Hepatocyte (in vitro differentiated cells): Measurements from ENCODE around the gene CTCFL. TPM values are rescaled to one million over a fixed set of nuclear protein-coding genes. Genes with fewer than 3 reads are reported as not detected.

Experiments used
- DNase-seq: peaks from one replicate; pipeline ENCODE4 v3.0.0-alpha.2; 2016; ENCODE audit warnings: low spot score
- H2AFZ ChIP-seq: fragments of 200-600 bp; sonication (generic); 2 replicates; pipeline ENCODE4 v1.6.0; 2016; ENCODE audit warnings: antibody characterized with exemption, mild to moderate bottlenecking
- H3K27ac ChIP-seq: fragments of 200-600 bp; sonication (generic); 2 replicates; pipeline ENCODE4 v1.5.1; 2016; ENCODE audit warnings: mild to moderate bottlenecking
- H3K27me3 ChIP-seq: fragments of 200-600 bp; sonication (generic); 2 replicates; pipeline ENCODE4 v1.6.1; 2016
- H3K36me3 ChIP-seq: fragments of 200-600 bp; sonication (generic); replicated peaks from 2 replicates; pipeline ENCODE4 v1.5.1; 2016; ENCODE audit warnings: low read depth; ENCODE audit not compliant: insufficient read depth
- H3K4me1 ChIP-seq: fragments of 200-600 bp; sonication (generic); 2 replicates; pipeline ENCODE4 v1.5.1; 2016; ENCODE audit warnings: mild to moderate bottlenecking, moderate library complexity; ENCODE audit not compliant: insufficient read depth
- H3K4me2 ChIP-seq: fragments of 200-600 bp; sonication (generic); 2 replicates; pipeline ENCODE4 v1.6.0; 2016
- H3K4me3 ChIP-seq: fragments of 200-600 bp; sonication (generic); 2 replicates; pipeline ENCODE4 v1.5.1; 2016; ENCODE audit warnings: mild to moderate bottlenecking
- H3K79me2 ChIP-seq: fragments of 200-600 bp; sonication (generic); 2 replicates; pipeline ENCODE4 v1.6.0; 2017; ENCODE audit warnings: mild to moderate bottlenecking
- H3K9me2 ChIP-seq: fragments of 200-600 bp; sonication (generic); replicated peaks from 2 replicates; pipeline ENCODE4 v1.6.0; 2017; ENCODE audit warnings: mild to moderate bottlenecking; ENCODE audit not compliant: insufficient read depth
- H3K9me3 ChIP-seq: fragments of 200-600 bp; sonication (generic); 2 replicates; pipeline ENCODE4 v1.5.1; 2016; ENCODE audit warnings: low read depth, mild to moderate bottlenecking
- H4K20me1 ChIP-seq: fragments of 200-600 bp; sonication (generic); 2 replicates; pipeline ENCODE4 v1.6.0; 2016; ENCODE audit warnings: mild to moderate bottlenecking; ENCODE audit not compliant: insufficient read depth, poor library complexity, severe bottlenecking
- EZH2 ChIP-seq: fragments of 200-600 bp; sonication (generic); IDR thresholded peaks from 2 replicates; pipeline ENCODE4 v1.6.1; 2016; ENCODE audit warnings: antibody characterized with exemption, mild to moderate bottlenecking, borderline replicate concordance
- EZH2phosphoT487 ChIP-seq: fragments of 200-600 bp; sonication (generic); IDR thresholded peaks from one replicate; pipeline ENCODE4 v1.6.1; 2018; ENCODE audit warnings: antibody characterized with exemption, mild to moderate bottlenecking, low read depth, moderate library complexity; ENCODE audit not compliant: unreplicated experiment, severe bottlenecking
- WGBS: methylation state at CpG from one replicate; pipeline ENCODE4 v1.1.6; 2016; ENCODE audit warnings: low lambda C conversion rate; ENCODE audit errors: missing lambda C conversion rate; 5-methylcytosine and 5-hydroxymethylcytosine counted together
- polyA plus RNA-seq: library from polyadenylated mRNA; unstranded; fragments of >200 nt; fragmentation: Nextera tagmentation; extraction: Ambion mirVana; gene quantifications from 2 replicates; pipeline ENCODE4 v1.2.1, GENCODE V29; 2016
- total RNA-seq: library from RNA; depleted of rRNA; stranded (reverse); fragments of >200 nt; gene quantifications from 2 replicates; pipeline ENCODE4 v1.2.3, GENCODE V29; 2014
- TF ChIP-seq, protein P1 (sequence below): fragments of 200-600 bp; sonication (generic); IDR thresholded peaks from 2 replicates; pipeline ENCODE4 v1.5.1; 2016; ENCODE audit warnings: antibody characterized with exemption, mild to moderate bottlenecking; ENCODE audit not compliant: poor library complexity

CTCFL gene
- total and polyA plus RNA-seq, 2 experiments from 2014 or later: not detected

DNA sequence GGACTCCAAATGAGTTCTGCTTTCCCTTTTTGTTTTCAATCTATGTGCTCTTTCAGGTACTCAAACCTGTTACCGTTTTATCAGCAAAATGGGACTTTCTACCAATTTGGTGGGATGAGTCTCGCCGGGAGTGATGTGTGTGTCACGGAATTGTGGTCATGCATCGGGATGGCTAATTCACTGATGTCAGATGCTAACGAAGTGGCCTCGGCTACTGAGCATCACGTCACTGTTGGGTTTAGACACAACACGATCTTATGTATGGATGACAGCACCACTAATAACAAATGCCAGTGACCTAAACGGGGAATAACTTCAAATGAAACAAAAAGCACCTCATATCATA lies 34.3 kb upstream of the CTCFL start:
- DNase-seq: no peak
- no peak overlapping the region for H2AFZ ChIP-seq
- WGBS: 93% methylated on average over 10 of the region's 10 CpGs
- no peaks in the 10 kb centered on the region for H3K9me2 ChIP-seq
- peaks cover 2% of the 10 kb centered on the region for H3K27me3 ChIP-seq
- no peak overlapping the region for H3K4me2 ChIP-seq
- no peaks in the 10 kb centered on the region for H3K36me3 ChIP-seq
- H3K27ac ChIP-seq: peak overlapping the region; percentile 81
- no peak overlapping the region for H3K4me3 ChIP-seq
- no peaks in the 10 kb centered on the region for H3K9me3 ChIP-seq
- H3K79me2 ChIP-seq: no peaks in the 10 kb centered on the region
- H3K4me1 ChIP-seq: peaks cover 13% of the 10 kb centered on the region
- TF ChIP-seq, protein P1, sequence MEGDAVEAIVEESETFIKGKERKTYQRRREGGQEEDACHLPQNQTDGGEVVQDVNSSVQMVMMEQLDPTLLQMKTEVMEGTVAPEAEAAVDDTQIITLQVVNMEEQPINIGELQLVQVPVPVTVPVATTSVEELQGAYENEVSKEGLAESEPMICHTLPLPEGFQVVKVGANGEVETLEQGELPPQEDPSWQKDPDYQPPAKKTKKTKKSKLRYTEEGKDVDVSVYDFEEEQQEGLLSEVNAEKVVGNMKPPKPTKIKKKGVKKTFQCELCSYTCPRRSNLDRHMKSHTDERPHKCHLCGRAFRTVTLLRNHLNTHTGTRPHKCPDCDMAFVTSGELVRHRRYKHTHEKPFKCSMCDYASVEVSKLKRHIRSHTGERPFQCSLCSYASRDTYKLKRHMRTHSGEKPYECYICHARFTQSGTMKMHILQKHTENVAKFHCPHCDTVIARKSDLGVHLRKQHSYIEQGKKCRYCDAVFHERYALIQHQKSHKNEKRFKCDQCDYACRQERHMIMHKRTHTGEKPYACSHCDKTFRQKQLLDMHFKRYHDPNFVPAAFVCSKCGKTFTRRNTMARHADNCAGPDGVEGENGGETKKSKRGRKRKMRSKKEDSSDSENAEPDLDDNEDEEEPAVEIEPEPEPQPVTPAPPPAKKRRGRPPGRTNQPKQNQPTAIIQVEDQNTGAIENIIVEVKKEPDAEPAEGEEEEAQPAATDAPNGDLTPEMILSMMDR: no peak
- TF ChIP-seq EZH2phosphoT487: no peak
- no peak for TF ChIP-seq EZH2
- no peaks in the 10 kb centered on the region for H4K20me1 ChIP-seq

DNA sequence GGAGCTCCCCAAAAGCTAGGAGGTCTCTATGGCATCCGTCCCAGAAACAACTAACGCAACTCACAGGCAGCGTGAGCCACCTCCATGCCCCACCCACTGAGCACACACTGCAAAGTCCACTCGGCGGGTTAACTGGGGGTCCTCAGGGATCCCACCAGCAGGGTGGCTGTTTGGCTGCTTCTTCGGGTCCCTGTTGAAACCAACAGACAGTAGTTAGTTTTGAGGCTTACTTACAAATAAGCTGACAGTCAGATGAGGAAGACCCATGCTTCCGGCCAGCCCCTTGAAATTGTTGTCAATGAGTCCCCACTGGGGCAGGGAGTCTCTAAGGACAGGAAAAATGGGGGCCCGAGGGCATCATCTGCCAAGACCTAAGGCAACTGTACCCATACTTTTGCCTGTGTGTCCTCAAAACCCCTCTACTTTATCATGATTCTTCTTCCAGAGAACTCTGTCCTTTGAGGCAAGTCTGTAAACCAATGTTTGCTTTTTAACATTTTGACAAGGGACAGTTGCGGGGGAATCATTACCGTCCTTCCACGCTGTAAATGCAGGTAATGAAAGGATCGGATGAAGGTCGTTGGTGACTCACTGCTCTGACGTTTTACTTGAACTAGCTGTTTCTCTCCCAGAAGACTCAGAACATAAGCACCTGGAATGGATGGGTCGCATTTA lies 33.8 kb upstream of the CTCFL start:
- peaks cover 2% of the 10 kb centered on the region for H3K27me3 ChIP-seq
- no peaks in the 10 kb centered on the region for H3K79me2 ChIP-seq
- peak overlapping the region; percentile 81 for H3K27ac ChIP-seq
- peak; percentile 55 for DNase-seq
- no peaks in the 10 kb centered on the region for H3K36me3 ChIP-seq
- H3K4me3 ChIP-seq: no peak overlapping the region
- H4K20me1 ChIP-seq: no peaks in the 10 kb centered on the region
- H3K4me2 ChIP-seq: peak overlapping the region; percentile 49
- H3K9me2 ChIP-seq: no peaks in the 10 kb centered on the region
- no peak overlapping the region for H2AFZ ChIP-seq
- WGBS: 50% methylated on average over 15 of the region's 15 CpGs
- TF ChIP-seq EZH2: no peak
- TF ChIP-seq, protein P1: no peak
- TF ChIP-seq EZH2phosphoT487: no peak
- peaks cover 13% of the 10 kb centered on the region for H3K4me1 ChIP-seq
- no peaks in the 10 kb centered on the region for H3K9me3 ChIP-seq

DNA sequence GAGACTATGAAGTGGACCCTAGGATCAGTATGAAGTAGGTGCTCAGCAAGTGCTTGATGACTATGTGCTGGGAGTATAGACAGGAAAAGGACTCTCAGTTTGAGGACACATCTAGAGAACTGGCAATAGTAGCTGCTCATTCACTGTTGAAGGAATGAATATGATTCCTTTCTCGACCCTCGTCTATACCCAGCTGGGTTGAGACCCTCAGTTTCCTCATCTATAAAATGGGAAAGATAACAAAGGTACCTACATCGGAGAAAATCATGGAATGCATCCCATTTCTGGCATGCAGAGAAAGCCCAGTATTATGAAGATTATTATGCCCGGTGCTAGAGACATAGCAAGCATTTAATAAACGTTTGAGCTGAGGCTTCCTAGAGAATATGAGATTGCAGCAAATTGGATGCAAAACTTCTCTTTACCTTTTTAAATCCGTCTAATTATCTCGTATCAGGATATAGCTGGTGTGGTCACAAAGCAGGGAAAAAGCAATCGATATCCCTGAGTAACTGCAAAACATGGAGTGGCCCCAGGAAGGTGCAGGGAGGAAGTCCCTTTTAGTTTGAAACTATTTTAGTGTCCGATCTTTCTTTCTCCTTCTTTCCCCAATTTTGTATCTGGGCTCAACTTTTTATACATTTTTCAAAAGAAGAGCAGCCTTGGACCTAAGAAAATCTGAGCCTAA lies 33.1 kb upstream of the CTCFL start:
- H3K4me2 ChIP-seq: peak overlapping the region; percentile 49
- no peak for DNase-seq
- no peak overlapping the region for H3K4me3 ChIP-seq
- peaks cover 13% of the 10 kb centered on the region for H3K4me1 ChIP-seq
- no peaks in the 10 kb centered on the region for H4K20me1 ChIP-seq
- no peak for TF ChIP-seq EZH2phosphoT487
- TF ChIP-seq, protein P1: no peak
- TF ChIP-seq EZH2: no peak
- H3K36me3 ChIP-seq: no peaks in the 10 kb centered on the region
- H3K79me2 ChIP-seq: no peaks in the 10 kb centered on the region
- peak overlapping the region; percentile 81 for H3K27ac ChIP-seq
- H3K9me2 ChIP-seq: no peaks in the 10 kb centered on the region
- no peak overlapping the region for H2AFZ ChIP-seq
- H3K9me3 ChIP-seq: no peaks in the 10 kb centered on the region
- H3K27me3 ChIP-seq: peaks cover 2% of the 10 kb centered on the region
- WGBS: 81% methylated on average over 9 of the region's 9 CpGs
